Activated T-helper 9 cell treated with anti-CD3 and anti-CD28 coated beads, Interleukin-2, amount 50 U/mL, for 16 hours (primary cell): Measurements from ENCODE around the gene GNA14.
"Not testable (repeated sequence)": the region's sequence is repeated elsewhere in the genome, so short reads cannot be mapped to it uniquely, and the experiment has no call there.

ENCODE experiments used
- DNase-seq: peaks from one replicate; pipeline ENCODE4 v3.0.0-alpha.2; 2020; ENCODE audit warnings: low read depth

The GNA14 gene

GRCh38 chr9:77449240-77450084, 198.7 kb downstream of the GNA14 start:
- no peak for DNase-seq

- no peak for DNase-seq
Observed at GRCh38 chr9:77447646-77448045, 200.5 kb downstream of the GNA14 start.

GRCh38 chr9:77442436-77442835, 205.7 kb downstream of the GNA14 start:
- DNase-seq: no peak

GRCh38 chr9:77441124-77441523, 207.0 kb downstream of the GNA14 start:
- not testable (repeated sequence) for DNase-seq

GRCh38 chr9:77440057-77440456, 208.1 kb downstream of the GNA14 start:
- DNase-seq: no peak

- DNase-seq: no peak
Observed at GRCh38 chr9:77438653-77439052, 209.5 kb downstream of the GNA14 start.

- DNase-seq: no peak
Observed at GRCh38 chr9:77435688-77436087, 212.4 kb downstream of the GNA14 start.

- DNase-seq: no peak
Observed at GRCh38 chr9:77435277-77435676, 212.8 kb downstream of the GNA14 start.

- no peak for DNase-seq
Observed at GRCh38 chr9:77433675-77434445, 214.3 kb downstream of the GNA14 start.

- DNase-seq: no peak
Observed at GRCh38 chr9:77432053-77432452, 216.1 kb downstream of the GNA14 start.

- DNase-seq: no peak
Observed at GRCh38 chr9:77429928-77430327, 218.2 kb downstream of the GNA14 start.

- DNase-seq: no peak
Observed at GRCh38 chr9:77427256-77427927, 220.7 kb downstream of the GNA14 start.

- no peak for DNase-seq
Observed at GRCh38 chr9:77426712-77427111, 221.4 kb downstream of the GNA14 start.

- no peak for DNase-seq
Observed at GRCh38 chr9:77424993-77425392, 223.1 kb downstream of the GNA14 start.

GRCh38 chr9:77423841-77424240, 224.3 kb downstream of the GNA14 start:
- no peak for DNase-seq

- DNase-seq: no peak
Observed at GRCh38 chr9:77422969-77423368, 225.2 kb downstream of the GNA14 start.

- no peak for DNase-seq
Observed at GRCh38 chr9:77421506-77422265, 226.4 kb downstream of the GNA14 start.

GRCh38 chr9:77420641-77421040, 227.5 kb downstream of the GNA14 start:
- DNase-seq: no peak

GRCh38 chr9:77418226-77418625, 229.9 kb downstream of the GNA14 start:
- no peak for DNase-seq

GRCh38 chr9:77417566-77417965, 230.6 kb downstream of the GNA14 start:
- no peak for DNase-seq

GRCh38 chr9:77408521-77408920, 239.6 kb downstream of the GNA14 start:
- DNase-seq: not testable (repeated sequence)

GRCh38 chr9:77403239-77403638, 244.9 kb downstream of the GNA14 start:
- DNase-seq: no peak
